ENCODE results near the gene PALM3.

PALM3 gene

DNA sequence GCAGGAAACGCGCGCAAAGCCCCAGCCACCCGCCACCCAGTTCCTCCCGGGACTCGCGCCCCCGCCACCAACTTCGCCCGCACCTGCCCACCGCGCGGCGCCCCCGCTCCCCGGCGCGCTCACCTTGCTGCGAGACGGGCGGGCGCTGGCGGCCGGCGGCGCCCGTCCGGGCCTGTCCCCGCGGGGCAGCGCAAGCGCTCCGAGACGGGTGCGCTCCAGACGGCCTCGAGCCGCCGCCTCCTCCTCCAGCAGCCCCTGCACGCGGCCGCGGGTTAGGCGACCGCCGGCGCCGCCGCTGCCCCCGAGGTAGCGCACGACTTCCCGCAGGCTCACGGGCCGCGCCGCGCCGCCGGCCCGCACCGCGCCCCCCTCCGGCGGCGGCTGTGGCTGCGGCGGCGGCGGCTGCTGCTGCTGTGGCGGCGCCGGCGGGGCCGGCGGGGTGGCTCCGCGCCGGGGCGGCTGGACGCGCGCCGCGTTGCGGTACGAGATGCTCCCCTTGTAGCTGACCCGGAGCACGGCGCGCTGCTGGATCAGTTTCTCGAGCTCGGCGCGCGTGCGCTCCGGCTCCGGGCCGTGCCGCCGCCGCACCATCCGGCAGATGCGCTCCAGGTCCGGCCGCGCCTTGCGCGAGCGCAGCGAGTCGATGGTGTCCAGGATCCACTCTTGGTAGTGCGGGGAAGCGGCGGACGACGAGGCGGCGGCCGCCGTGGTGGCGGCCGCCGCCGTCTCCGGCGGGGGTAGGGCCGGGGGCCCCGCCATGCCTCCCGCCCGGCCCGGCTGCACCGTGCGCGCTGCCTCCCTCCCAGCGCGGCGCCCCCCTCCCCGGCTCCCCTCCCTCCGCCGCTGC is 28.0 kb upstream of the PALM3 start:
- peak; percentile 29 for DNase-seq (ENCODE audit: low read depth)

DNA sequence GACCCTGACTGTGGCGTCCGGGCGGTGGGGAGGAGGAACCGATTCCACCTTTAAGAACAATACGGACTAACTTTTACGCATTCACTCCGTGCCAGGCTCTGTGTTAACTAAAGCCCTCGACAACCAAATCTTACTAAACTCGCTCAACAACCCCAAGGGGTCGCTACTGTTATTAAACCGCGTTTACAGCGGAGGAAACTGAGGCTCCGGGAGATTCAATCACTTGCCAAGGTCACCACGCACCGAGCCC is 27.5 kb upstream of the PALM3 start:
- DNase-seq (ENCODE audit: low read depth), result no peak

DNA sequence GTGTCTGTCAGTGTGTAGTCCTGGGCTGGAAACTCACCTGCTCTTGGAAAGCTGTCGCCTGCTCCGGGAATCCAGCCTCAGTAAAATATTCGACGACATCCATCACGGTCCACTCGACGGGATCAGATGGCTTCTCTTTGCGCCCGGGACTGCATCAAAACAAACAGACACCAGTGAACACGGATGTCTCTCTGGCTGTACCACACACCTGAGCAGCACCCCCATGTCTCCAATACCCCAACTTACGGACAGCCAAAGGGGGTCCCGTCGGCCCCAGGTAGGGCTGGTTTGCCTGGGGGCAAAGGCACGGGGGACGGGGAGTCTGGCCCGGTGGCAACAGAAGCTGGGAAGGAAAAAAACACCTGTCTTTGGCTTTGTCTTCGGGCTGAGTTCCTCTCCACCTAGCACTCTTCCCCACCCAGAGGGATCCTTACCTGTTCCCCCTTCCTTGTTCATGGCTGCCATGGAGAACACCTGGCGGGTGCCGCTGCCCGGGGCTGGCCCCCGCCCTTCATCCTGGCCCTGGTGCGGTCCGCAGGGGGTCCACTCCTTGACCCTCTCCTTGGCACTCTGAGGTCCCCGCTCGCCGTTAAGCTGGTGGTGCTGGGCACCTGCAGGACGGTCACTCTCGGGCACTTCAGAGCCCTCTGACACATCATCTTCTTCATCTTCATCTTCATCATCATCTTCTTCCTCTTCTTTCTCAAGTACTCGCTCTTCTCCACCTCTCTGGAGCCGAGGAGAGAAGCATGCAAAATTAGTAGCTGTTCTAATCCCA is 26.9 kb upstream of the PALM3 start:
- no peak for DNase-seq (ENCODE audit: low read depth)

DNA sequence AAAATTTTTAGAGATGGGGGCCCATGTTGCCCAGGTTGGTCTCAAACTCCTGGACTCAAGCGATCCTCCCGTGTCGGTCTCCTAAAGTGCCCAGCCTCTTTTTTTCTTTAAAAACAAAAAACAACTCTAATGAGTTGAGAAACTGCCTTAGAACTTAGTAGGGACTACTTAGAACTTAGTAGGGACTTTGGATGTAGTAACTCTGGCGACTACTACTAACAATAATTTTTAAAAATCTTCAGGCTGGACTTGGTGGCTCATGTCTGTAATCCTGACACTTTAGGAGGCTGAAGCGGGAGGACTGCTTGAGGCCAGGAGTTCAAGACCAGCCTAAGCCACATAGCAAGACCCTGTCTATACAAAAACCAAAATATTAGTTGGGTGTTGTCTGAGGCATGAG is 24.2 kb upstream of the PALM3 start:
- no peak for DNase-seq (ENCODE audit: low read depth)

DNA sequence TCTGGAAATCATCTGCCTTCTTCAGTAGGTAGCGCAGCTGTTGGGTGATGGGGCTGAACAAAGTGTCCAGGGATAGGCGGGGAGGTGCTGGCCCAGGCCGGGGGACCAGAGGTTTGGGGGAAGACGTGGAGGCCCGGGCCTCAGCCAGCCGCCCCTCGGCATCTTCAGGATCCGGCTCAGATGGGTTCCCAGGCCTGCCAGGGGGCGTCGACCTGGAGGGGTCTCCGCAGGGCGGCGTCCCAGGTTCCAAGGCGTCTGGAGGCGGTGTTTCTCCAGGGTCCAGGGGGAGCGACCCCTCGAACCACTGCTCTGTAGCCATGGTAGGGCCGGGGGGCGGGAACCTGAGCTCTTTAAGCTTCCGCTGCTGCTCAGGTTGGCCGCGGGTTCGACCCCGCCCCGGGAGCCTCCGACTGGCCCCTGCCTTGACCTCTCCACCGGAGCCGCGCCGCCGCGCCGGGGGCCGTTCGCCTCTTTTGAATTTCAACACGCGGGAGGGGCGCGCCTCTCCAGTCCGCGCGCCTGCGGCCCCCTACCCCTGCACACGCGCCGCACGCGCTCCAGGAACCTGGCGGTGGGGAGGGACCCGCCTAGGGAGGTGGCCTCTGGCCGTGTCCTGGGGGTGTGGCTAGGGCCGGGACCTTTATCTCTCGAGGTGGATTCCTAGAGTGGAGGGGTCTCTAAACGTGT is 23.6 kb upstream of the PALM3 start, which contains the start of gene C19orf67:
C19orf67 (minus strand) TSS at position 475 of the 687 bp plus-strand sequence; CDS start at position 319, 156 bp downstream.
- DNase-seq (ENCODE audit: low read depth), result no peak

DNA sequence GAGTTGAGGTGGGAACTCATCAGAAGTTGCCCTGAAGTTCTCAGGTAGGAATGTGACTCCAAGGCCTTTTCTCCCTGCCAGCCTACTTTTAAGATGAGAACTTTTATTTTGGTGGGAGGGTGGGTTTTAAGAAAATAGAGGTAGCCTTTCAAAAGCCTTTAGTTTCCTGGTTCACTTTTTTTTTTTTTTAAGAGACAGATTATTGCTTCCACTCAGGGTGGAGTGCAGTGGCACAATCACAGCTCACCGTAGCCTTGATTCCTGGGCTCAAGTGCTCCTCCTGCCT is 20.7 kb upstream of the PALM3 start:
- DNase-seq (ENCODE audit: low read depth), result no peak

DNA sequence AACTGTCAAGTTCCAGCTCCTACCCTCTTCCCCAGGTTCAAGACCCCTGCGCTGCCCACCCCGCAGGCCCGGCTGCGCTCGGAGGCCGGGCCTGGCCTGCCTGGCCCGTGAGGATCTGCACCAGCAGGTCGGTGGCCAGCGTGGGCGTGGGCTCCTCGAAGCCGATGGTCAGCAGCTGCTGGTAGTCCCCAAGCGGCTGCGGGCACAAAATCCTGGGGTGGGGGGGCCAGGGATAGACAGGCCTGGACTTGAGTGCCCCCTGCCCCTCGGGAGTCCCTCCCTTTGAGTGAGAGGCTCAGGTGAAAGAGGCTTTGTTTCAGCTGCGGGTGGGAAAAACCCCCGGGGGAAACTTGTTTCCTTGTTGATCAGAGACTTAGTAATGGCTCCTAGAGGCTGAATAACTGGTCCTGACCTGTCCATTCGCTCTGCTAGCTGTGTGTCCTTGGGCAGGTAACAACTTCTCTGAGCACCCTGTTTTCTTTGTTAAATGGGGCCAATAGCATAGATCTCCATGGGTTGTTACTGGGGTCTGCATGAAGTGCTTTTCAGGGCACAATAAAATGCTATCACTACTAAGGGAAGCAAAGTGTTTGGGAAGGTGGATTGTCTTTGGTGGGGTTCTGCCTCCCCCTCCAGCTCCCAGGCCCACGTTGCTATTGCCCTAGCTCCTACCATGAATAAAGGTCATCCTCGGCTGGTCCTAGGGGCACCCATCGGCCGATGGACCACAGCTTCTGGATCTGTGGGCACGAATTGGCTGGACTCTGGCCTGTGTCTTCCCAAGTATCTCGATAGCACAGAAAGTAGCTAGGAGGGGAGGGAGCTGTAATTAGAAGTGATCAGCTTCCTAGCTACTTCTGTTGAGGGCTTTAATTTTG is 20.2 kb upstream of the PALM3 start:
- no peak for DNase-seq (ENCODE audit: low read depth)

DNA sequence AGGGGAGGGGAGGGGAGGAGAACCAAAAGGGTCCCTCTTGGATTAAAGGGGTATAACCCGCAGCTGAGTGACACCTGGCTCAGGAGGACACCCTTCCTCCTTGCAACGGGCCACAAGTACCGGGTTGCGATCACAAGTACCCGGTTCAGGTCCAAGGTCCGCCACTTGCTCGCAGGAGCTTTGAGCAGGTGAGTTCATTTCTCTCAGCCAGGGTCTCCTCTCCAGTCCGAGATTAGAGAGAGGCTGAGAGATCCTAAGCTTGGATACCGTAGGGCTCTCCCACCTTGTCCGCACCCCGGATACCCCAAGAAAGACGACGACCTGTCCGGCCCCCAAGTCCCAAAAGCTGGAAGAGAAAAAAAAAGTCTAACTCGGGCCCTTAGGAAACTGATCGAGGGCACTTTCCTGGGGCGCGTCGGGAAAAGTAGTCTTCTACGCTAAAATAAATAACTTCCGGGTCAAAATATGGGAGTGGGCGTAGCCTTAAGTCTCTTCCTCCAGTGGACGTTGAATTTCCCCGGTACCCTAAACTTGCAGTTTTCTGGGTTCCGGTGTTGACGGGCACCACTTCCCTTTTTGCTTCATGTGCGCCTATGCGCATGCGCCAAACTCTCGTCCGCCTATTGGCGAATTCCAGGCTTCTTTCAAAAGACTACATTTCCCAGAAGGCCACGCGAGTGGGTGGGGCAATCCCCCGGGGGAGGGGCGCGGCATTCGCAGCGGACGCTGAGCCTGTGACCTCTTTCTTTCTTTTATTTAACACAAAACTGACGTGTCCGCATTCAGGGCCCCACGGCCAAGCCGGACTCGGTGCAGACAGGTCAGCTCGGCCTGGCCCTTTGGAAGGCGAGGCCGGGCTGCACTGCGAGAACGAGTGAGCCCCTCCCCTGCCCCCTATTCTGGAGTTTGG is 19.3 kb upstream of the PALM3 start:
- DNase-seq (ENCODE audit: low read depth), result peak; percentile 98

DNA sequence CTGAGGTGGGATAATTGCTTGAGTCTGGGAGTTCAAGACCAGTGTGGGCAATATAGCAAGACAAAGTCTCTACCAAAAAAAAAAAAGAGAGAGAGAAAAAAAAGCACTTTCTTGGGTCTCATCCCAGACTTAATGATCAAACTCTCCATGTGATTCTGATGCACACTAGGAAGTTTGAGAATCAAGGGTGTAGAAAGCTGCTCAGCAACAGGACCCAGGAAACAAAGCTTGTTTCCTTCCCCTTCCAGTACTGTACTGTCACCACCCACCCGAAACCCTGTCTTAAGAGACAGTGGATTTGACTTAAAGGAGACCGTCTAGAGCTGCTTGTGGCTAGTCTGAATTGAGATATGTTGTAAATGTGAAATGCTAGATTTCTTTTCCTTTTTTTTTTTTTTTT is 16.5 kb upstream of the PALM3 start:
- DNase-seq (ENCODE audit: low read depth), result no peak

DNA sequence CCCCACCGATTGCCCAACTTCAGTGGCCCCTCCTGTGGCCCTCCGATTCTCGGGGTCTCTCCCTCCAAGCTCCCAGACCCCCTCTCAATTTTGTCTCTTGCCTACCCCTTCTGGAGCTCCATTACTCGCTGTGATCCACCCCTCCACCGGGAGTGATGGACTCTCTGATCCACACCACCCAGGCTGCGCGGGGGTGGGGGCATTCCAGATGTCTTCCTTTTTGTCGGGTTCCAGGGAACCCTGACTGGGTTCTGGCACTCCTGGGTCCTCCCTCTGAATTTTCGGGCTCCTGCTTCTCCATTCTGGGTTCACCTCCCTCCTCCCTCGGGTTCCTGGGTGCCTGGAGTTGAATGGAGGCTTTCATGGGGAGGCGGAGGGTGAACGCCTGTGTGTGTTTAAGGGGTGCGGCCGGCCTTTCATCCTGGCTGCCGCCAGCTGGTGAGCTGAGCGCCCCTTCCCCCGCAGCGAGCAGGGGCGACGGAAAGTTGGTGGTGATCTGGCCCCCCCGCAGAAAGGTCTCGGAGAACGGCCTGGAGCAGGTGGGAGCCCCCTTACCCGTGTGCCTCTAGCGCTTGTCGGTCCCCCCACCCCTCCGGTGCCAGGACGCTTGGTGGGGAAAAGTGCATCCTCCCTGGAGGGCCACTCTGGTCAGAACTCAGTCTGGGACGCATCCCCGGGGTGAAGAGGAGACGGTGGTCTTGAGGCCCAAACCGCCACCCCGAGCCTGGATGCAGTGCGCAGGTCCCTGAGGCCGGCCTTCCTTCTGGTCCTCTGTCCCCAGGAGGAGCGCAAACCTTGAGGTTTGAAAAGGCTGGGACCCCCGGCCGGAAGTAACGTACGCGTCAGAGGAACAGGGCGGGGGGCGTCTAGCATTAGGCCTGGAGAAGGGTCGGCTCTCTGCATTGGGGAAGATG is 12.3 kb upstream of the PALM3 start:
- no peak for DNase-seq (ENCODE audit: low read depth)

DNA sequence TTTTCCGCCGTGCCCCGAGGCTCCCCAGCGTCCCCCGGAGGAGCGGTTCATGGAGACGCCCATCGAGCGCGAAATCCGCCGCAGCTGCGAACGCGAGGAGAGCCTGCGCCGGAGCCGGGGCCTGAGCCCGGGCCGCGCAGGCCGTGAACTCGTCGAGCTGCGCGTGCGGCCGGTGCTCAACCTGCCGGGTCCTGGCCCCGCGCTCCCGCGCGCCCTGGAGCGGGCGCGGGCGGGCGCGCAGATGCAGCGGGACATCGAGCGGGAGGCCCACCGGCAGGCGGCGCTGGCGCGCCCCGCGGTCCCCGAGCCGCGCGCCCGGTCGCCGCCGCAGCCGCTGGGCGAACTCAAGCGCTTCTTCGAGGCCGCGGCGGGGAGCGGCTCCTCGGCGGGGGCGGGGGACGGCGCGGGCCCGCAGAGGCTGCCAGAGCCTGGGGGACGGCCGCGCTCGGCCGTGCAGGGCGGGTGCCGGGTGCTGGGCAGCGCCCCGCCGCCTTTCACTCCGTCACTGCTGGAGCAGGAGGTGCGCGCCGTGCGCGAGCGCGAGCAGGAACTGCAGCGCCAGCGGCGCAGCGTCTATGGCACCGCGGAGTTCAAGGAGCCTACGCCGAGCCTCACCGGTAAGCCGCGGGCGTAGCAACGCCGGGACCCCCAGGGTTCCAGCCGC is 11.5 kb upstream of the PALM3 start:
- DNase-seq (ENCODE audit: low read depth), result peak; percentile 62

DNA sequence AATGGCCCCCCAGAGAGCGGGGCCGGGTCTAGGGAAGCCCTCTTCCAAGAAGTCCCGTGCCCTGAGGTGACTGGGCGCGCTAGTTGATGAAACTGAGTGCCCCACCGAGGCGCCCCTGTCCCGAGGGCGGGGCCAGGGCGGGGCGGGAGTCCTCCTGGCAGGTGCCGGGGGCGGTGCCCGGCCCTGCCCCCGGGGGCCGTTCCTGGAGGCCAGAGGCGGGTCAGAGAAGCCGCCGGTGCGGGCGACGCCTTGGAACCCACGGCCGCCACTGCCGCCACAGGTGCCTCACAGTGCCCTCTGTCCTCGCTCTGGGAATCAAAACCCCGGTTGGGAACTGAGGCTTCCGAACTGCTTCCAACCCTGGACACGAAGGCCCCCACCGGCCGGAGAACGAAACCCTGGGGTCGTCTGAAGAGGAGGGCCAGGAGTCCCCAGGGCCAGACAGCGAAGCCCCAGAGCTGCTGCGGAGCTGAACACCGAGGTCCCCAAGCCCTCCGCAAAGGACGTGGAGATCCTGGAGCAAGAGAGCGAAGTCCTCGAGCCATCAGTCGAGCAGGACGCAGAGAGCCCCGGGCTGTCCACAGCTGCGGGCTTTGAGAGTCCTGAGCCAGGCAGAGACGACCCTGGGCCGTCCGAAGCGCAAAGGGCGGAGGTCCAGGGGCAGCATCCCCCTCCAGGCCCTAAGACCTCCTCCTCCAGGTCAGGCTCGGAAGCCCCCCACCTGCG is 10.8 kb upstream of the PALM3 start, which contains the start of gene MISP3:
MISP3 (plus strand) TSS at position 252 of the 726 bp plus-strand sequence. CDS start 524 bp downstream, outside the sequence.
- DNase-seq (ENCODE audit: low read depth), result no peak

DNA sequence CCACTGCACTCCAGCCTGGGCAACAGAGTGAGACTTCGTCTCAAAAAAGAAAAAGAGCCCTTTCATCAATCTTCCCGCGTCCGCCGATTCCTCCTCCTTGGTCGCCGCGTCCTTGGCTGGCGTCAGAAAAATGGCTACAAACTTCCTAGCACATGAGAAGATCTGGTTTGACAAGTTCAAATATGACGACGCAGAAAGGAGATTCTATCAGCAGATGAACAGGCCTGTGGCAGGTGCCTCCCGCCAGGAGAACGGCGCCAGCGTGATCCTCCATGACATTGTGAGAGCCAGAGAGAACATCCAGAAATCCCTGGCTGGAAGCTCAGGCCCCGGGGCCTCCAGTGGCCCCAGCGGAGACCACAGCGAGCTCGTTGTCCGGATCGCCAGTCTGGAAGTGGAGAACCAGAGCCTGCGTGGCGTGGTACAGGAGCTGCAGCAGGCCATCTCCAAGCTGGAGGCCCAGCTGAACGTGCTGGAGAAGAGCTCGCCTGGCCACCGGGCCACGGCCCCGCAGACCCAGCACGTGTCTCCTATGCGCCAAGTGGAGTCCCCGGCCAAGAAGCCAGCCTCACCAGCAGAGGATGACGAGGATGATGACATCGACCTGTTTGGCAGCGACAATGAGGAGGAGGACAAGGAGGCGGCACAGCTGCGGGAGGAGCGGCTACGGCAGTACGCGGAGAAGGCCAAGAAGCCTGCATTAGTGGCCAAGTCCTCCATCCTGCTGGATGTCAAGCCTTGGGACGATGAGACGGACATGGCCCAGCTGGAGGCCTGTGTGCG is 8.6 kb upstream of the PALM3 start:
- no peak for DNase-seq (ENCODE audit: low read depth)

DNA sequence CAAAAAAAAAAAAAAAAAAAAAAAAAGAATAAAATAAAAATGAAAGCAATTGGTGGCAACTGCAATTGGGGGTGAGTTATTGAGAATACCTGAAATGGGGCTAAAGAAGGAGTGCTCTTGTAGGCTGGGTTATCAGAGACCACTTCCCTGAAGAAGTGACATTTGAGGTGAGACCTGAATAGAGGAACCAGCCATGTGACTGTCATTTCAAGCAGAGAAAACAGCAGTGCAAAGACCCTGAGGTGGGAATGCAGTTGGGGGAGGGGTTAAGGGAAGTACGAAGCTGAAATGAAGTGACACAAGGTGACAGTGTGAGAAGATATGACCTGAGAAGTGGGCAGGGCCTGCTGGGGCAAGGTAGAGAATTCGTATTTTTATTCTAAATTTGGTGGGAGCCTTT is 4.3 kb upstream of the PALM3 start:
- no peak for DNase-seq (ENCODE audit: low read depth)

DNA sequence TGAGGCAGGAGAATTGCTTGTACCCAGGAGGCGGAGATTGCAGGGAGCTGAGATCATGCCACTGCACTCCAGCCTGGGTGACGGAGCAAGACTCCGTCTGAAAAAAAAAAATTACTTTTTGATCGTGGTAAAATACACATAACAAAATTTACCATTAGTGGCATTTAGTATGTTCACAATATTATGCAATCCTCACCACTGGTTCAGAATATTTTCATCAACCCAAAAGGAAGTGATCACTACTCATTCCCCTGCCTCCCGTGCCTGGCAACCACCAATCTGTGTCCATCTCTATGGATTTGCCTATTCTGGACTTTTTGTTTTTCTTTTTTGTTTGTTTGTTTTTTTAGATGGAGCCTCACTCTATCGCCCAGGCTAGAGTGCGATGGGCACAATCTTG is 1.2 kb upstream of the PALM3 start:
- no peak for DNase-seq (ENCODE audit: low read depth)

DNA sequence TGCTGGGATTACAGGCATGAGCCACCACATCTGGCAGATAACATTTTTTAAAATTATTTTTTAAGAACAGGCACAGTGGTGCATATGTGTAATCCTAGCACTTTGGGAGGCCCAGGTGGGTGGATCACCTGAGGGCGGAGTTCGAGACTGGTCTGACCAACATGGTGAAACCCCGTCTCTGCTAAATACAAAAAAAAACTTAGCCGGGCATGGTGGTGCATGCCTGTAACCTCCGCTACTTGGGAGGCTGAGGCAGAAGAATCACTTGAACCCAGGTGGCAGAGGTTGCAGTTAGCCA is 631 bp upstream of the PALM3 start:
- DNase-seq (ENCODE audit: low read depth), result no peak

DNA sequence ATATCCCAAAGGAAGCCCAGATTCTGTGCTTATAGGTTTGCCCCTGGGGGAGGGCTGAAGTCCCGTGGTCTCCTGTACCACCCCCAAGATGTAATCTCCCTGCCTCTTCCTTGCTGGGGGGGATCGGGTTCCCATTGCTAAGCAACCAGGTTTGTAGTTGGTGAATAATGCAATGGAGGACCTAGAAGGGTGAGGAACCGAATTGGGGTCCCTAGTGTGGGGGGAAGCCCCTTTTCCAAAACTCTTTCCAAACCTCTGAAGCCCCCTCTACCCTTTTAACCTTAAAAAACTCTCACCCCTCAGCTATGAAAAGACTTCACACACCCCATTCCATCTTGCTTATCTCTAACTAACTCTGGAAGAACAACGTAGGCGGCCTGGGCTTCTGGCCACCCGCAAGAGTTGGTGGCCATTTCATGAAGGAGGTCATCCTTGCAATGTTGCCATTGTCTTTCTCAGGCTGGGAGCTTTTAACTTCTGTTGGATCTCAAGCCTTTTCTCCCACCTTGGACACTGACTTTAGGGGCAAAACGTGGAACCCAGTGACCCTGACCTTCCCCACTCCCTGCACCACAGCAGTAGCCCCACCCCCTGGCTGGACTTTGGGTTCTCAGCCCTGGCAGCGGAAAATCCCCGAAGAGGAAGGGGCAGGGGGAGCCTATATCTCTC is 661 bp downstream of the PALM3 start:
- no peak for DNase-seq (ENCODE audit: low read depth)
